A204.1 (cell line): Measurements from ENCODE around the gene ZNF384.

Experiments used
- FAIRE-seq: peaks from 2 replicates; lab custom pipeline; 2012; peaks lifted over from hg19 to GRCh38; lab: Jason Lieb, UNC

ZNF384 gene

GRCh38 chr12:6620137-6620884, 68.9 kb downstream of the ZNF384 start:
- no peak for FAIRE-seq

DNA sequence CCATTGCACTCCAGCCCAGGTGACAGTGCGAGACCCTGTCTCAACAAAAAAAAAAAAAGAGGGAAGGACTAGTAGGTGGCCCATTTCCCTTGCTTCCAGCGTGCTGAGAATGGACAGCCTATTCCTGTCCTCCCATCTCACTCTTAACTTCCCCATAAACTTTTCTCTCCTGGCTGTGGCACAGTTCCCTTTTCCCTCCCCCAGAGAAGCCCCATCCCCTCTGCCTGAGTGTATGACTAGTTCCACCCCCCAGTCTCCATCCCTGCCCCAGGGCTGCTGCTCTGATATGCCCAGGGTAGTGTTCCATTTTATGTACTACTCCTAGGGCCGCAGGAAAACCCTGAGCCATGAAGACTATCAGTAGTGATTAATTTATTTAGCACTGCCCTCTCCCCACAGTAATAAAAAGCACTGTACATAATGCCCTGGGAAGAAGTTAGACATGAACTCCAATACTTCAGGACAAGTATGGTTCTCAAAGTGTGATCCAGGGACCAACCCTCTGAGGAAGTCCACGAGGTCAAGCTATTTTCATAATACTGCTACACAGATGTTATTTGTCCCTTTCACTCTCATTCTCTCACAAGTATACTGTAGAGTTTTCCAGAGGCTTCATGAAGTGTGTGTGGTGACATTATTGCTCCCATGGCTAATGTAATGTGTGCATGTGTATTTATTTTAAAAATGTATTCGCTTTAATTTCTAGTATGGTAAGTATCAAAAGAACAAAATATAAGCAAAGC, 70.5 kb downstream of the ZNF384 start:
- FAIRE-seq: no peak
